ENCODE measurements around the gene PSMD8. TPM values are rescaled to one million over a fixed set of nuclear protein-coding genes. Genes with fewer than 3 reads are reported as not detected.

Gene PSMD8
- total RNA-seq, 1 donor from 2014 or later = 102 TPM

Other genes with a start within 250 kb of the PSMD8 start
- 37.4 TPM for gene DPF1, start 150.3 kb upstream of the PSMD8 start, total RNA-seq
- 0.78 TPM for gene PPP1R14A, start 118.2 kb upstream of the PSMD8 start, total RNA-seq
- gene SPINT2, start 110.0 kb upstream of the PSMD8 start, total RNA-seq = 73.9 TPM
- gene C19orf33, start 70.3 kb upstream of the PSMD8 start, total RNA-seq = not detected
- gene YIF1B, start 58.6 kb upstream of the PSMD8 start, total RNA-seq = 41.8 TPM
- 0.31 TPM for gene KCNK6, start 54.7 kb upstream of the PSMD8 start, total RNA-seq
- gene CATSPERG, start 38.7 kb upstream of the PSMD8 start, total RNA-seq = 10.5 TPM
- 0.62 TPM for gene GGN, start 13.5 kb downstream of the PSMD8 start, total RNA-seq
- gene SPRED3, start 14.1 kb downstream of the PSMD8 start, total RNA-seq = 1.4 TPM
- gene FAM98C, start 28.5 kb downstream of the PSMD8 start, total RNA-seq = 8.0 TPM
- gene RASGRP4, start 51.6 kb downstream of the PSMD8 start, total RNA-seq = 0.16 TPM
- 4.5 TPM for gene RYR1, start 59.1 kb downstream of the PSMD8 start, total RNA-seq
- 0.16 TPM for gene MAP4K1, start 243.4 kb downstream of the PSMD8 start, total RNA-seq
- gene EIF3K, start 244.6 kb downstream of the PSMD8 start, total RNA-seq = 149 TPM

Data from occipital lobe (tissue), 1 donor.